Ascending aorta (tissue), 2 donors: Measurements from ENCODE around the gene EPN1. TPM values are rescaled to one million over a fixed set of nuclear protein-coding genes. Genes with fewer than 3 reads are reported as not detected.

Experiments
- DNase-seq, 2 donors: peaks; one replicate each; pipeline ENCODE4 v3.0.0-alpha.2; 2019; ENCODE audit warnings: low spot score in 2 of 2
- H3K27ac ChIP-seq, 2 donors: fragments of 200-600 bp; sonication (generic); one replicate each; pipeline ENCODE4 v1.5.1; 2016 to 2017; ENCODE audit warnings: mild to moderate bottlenecking in 1 of 2
- H3K27me3 ChIP-seq: fragments of 200-600 bp; sonication (generic); one replicate; pipeline ENCODE4 v1.5.1; 2017
- H3K36me3 ChIP-seq, 2 donors: fragments of 200-600 bp; sonication (generic); one replicate each; pipeline ENCODE4 v1.5.1; 2016
- H3K4me1 ChIP-seq, 2 donors: fragments of 200-600 bp; sonication (generic); one replicate each; pipeline ENCODE4 v1.5.1; 2016 to 2017; ENCODE audit warnings: mild to moderate bottlenecking in 1 of 2
- H3K4me3 ChIP-seq, 2 donors: fragments of 200-600 bp; sonication (generic); one replicate each; pipeline ENCODE4 v1.5.1; 2016 to 2017; ENCODE audit warnings: mild to moderate bottlenecking in 1 of 2
- H3K9me3 ChIP-seq, 2 donors: fragments of 200-600 bp; sonication (generic); one replicate each; pipeline ENCODE4 v1.5.1; 2016
- intact Hi-C: fragments of 100-400 bp; cut with DNase I; formaldehyde crosslinking; loops from one replicate; pipeline ENCODE4 v1.15.1; 2023
- total RNA-seq: library from RNA; depleted of rRNA; stranded (reverse); fragments of >200 nt; gene quantifications from one replicate; pipeline ENCODE4 v1.1.0, GENCODE V29; 2016
- TF ChIP-seq, protein P1 (sequence below), 3 experiments: fragments of 200-600 bp in 2 of 3; fragments of 450-650 bp in 1 of 3; sonication (generic) in 2 of 3; IDR thresholded peaks; one replicate each; pipeline ENCODE4 v1.5.1; 2016 to 2019; ENCODE audit warnings: antibody characterized with exemption in 3 of 3, mild to moderate bottlenecking in 1 of 3, moderate library complexity in 1 of 3

EPN1 gene
- total RNA-seq, 1 donor from 2014 or later, result 122 TPM

DNA sequence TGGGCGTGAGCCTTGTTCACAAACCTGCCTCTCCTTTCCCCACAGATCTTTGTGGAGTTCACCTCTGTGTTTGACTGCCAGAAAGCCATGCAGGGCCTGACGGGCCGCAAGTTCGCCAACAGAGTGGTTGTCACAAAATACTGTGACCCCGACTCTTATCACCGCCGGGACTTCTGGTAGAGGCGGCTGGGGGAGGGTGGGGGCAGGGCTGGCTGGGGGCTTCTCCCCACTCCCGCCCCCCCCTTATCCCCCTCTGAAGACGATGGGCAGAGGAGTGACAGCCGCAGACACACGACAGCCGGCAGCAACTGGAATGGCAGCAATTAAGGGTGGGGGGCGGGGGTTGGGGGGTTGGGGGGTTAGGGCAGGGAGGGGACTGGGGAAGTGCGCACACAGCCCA, 1.1 kb upstream of the EPN1 start:
- H3K4me3 ChIP-seq, result no peak overlapping the region
- peaks cover 6 to 27% of the 10 kb centered on the region in 2 donors for H3K4me1 ChIP-seq
- no peaks in the 10 kb centered on the region for H3K27me3 ChIP-seq
- no peak for DNase-seq
- H3K9me3 ChIP-seq, result no peaks in the 10 kb centered on the region
- peak overlapping the region in 1 of 2 donors; percentile 84 for H3K27ac ChIP-seq
- H3K36me3 ChIP-seq, result peaks cover 36 to 56% of the 10 kb centered on the region in 2 donors
- TF ChIP-seq, protein P1, sequence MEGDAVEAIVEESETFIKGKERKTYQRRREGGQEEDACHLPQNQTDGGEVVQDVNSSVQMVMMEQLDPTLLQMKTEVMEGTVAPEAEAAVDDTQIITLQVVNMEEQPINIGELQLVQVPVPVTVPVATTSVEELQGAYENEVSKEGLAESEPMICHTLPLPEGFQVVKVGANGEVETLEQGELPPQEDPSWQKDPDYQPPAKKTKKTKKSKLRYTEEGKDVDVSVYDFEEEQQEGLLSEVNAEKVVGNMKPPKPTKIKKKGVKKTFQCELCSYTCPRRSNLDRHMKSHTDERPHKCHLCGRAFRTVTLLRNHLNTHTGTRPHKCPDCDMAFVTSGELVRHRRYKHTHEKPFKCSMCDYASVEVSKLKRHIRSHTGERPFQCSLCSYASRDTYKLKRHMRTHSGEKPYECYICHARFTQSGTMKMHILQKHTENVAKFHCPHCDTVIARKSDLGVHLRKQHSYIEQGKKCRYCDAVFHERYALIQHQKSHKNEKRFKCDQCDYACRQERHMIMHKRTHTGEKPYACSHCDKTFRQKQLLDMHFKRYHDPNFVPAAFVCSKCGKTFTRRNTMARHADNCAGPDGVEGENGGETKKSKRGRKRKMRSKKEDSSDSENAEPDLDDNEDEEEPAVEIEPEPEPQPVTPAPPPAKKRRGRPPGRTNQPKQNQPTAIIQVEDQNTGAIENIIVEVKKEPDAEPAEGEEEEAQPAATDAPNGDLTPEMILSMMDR (IDR thresholded peaks at IDR 0.05), result no peak
- intact Hi-C loops, result loop anchor here (2.0 kb wide), 1 partner anchor 19 kb away; the partner anchor contains the start of gene U2AF2

DNA sequence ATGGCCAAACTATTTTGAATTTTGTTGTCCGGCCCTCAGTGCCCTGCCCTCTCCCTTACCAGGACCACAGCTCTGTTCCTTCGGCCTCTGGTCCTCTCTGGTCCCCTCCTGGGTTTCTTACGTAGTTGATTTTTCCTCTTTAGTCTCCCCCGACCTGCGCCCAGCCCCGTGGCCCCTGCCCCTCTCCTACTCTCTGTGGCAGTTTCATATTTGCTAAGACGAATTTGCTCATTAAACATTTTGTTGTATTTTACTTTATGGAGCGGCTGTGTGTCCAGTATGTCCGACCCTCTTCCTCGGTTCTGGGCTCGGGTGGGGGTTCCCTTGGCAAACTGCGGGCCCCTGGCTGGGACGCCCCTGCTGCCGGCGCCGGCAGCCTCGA, 576 bp upstream of the EPN1 start:
- Histone ChIP-seq H3K4me3 (peak overlapping the region; percentile 97 to 99), H3K36me3 (peaks cover 36 to 56% of the 10 kb centered on the region in 2 donors), H3K27ac (peak overlapping the region; percentile 84 to 92), H3K27me3 (no peaks in the 10 kb centered on the region), H3K4me1 (peaks cover 6 to 27% of the 10 kb centered on the region in 2 donors), H3K9me3 (no peaks in the 10 kb centered on the region)
- intact Hi-C loops, result loop anchor here (2.0 kb wide), 1 partner anchor 20 kb away; the partner anchor contains the start of gene U2AF2
- DNase-seq, result no peak
- TF ChIP-seq, protein P1 (IDR thresholded peaks at IDR 0.05), result no peak

DNA sequence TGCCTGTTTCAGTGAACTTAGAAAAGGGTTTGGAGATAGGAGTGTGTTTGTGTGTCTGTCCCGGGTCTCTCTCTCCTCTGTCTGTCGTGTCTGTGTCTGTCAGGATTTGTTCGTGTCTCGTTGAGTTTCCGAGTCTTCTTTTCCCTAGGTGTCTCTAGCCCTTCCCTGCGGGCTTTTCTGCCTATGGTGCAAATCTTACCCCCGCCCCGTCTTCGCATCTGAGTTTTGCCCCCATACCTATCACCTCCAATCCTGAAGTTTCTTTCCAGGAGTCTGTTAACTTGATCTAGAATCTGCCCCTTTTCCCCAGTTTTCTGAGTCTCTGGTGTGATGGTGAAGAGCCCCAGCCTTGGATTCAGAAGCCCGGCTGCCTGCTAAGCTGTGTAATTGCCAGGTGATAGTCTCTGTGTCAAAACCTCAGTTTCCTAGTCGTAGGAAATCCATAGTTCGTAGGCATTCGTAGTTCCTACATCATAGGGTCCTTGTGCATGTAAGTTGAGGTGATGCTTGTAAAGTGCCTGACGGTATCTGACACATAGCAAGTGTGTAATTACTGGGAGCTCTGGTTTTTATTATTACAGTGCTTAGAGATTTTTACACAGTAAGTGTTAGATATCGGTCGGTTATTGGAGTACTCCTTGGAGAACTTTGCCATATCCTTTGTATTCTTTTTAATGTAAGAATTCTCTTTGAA, 782 bp downstream of the EPN1 start:
- Histone ChIP-seq H3K27ac (peak overlapping the region; percentile 84 to 92), H3K36me3 (peaks cover 32 to 56% of the 10 kb centered on the region in 2 donors), H3K4me3 (peak overlapping the region; percentile 97 to 99), H3K4me1 (peaks cover 6 to 27% of the 10 kb centered on the region in 2 donors), H3K27me3 (no peaks in the 10 kb centered on the region), H3K9me3 (no peaks in the 10 kb centered on the region)
- TF ChIP-seq, protein P1 (IDR thresholded peaks at IDR 0.05), result no peak
- intact Hi-C loops, result loop anchor here (2.0 kb wide), 1 partner anchor 21 kb away; the partner anchor contains the start of gene U2AF2
- no peak for DNase-seq

DNA sequence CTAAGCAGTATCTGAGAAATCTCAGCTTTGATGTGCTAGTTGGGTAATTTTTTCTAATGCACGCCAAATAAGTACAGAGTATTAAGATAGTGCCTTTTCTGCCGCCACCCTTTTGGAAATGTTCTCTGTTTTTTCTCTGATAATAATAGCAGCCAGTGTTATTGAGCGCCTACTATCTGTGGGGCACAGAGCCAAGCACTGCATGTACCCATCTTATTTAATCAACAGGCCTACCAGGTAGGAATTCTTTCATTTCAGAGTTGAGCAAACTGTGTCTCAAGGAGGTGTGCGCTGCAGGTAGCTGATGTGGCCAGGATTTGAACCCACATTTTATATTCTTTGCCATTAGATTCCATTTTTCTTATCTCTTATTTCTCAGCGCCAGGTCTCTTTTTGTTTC, 1.4 kb downstream of the EPN1 start:
- H3K27me3 ChIP-seq, result no peaks in the 10 kb centered on the region
- TF ChIP-seq, protein P1 (IDR thresholded peaks at IDR 0.05), result no peak
- no peak for DNase-seq
- peaks cover 31 to 56% of the 10 kb centered on the region in 2 donors for H3K36me3 ChIP-seq
- H3K27ac ChIP-seq, result peak overlapping the region in 1 of 2 donors; percentile 84
- H3K4me3 ChIP-seq, result peak overlapping the region; percentile 97 to 99
- intact Hi-C loops, result no loop called here
- H3K4me1 ChIP-seq, result peaks cover 6 to 27% of the 10 kb centered on the region in 2 donors
- H3K9me3 ChIP-seq, result no peaks in the 10 kb centered on the region

DNA sequence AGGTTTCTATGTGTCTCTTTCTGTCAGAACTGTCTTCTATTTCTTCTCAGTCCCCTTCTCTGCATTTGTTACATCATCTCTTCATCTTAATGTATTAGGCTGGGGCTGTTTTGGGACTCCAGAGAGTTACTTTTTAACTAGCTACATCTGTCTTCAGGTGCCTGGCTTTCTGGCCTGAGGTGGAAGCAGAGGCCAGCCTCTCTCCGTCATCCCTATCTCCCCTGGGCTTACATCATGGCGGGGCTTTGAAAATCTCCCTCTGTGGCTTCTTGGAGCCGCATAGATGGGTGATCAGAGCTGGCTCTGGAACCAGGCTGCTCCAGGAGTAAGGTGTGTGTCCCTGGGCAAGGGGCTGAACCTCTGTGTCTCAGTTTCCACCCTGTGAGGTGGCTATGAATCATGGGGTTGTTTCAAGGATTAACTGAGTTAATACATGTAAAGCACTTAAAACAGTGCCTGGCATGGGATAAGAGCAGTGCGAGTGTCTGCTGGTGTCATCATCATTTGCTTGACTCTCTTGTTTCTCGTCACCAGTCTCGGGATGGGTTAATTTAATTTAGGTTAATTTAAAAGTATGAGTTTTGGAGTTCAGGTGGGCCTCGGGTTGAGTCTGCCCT, 2.0 kb downstream of the EPN1 start:
- Histone ChIP-seq H3K9me3 (no peaks in the 10 kb centered on the region), H3K36me3 (peaks cover 32 to 61% of the 10 kb centered on the region in 2 donors), H3K4me3 (peak overlapping the region; percentile 97 to 99), H3K27ac (peak overlapping the region in 1 of 2 donors; percentile 33), H3K4me1 (peaks cover 6 to 27% of the 10 kb centered on the region in 2 donors), H3K27me3 (no peaks in the 10 kb centered on the region)
- intact Hi-C loops, result no loop called here
- TF ChIP-seq, protein P1 (IDR thresholded peaks at IDR 0.05), result no peak
- DNase-seq, result no peak
